K562 (cell line): ENCODE results near the gene GPNMB.

Experiments used
- MEF2A ChIP-seq: IDR thresholded peaks from 2 replicates; pipeline ENCODE4 v1.6.1; 2011; ENCODE audit warnings: low read depth, mild to moderate bottlenecking, low read length, moderate library complexity; ENCODE audit not compliant: control insufficient read depth
- NR3C1 ChIP-seq: sonication (generic); formaldehyde crosslinking; IDR thresholded peaks from 2 replicates; pipeline ENCODE4 v1.8.1; 2022; ENCODE audit warnings: missing genetic modification reagents
- RBBP5 ChIP-seq: fragments of 200-600 bp; sonication (generic); IDR thresholded peaks from 2 replicates; pipeline ENCODE4 v1.6.1; 2012; ENCODE audit warnings: borderline replicate concordance, mild to moderate bottlenecking, low read length, control low read depth, inconsistent platforms; ENCODE audit not compliant: insufficient read depth, poor library complexity, severe bottlenecking
- ZFP36 ChIP-seq: fragments of 150-350 bp; IDR thresholded peaks from 2 replicates; pipeline ENCODE4 v1.6.1; 2018; ENCODE audit warnings: low read length, low read depth; ENCODE audit not compliant: partially characterized antibody
- ZNF174 ChIP-seq: fragments of 250-450 bp; sonication (Bioruptor Pico); IDR thresholded peaks from 2 replicates; pipeline ENCODE4 v1.4.0; 2020; ENCODE audit warnings: mild to moderate bottlenecking
- TF ChIP-seq, protein P1 (sequence below): fragments of 450-650 bp; IDR thresholded peaks from 2 replicates; pipeline ENCODE4 v1.6.1; 2016; ENCODE audit warnings: low read depth, mild to moderate bottlenecking, moderate library complexity

DNA sequence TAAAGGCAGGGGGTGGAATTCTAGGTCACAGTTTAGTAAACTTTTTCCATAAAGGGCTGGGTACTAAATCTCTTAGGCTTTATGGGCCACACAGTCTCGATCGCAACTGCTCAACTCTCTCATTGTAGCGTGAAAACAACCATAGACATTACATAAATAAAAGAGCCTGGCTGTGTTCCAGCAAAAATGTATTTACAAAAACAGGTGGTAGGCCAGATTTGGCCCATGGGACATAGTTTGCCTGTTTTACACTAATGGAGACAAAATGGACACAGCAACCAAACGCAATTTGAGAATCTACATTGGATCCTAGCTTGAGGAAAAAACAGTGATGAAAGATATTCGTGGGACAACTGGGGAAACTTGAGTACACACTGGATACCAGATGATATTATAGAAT, 29.3 kb downstream of the GPNMB start:
- no peak for TF ChIP-seq RBBP5
- TF ChIP-seq ZNF174 (CRISPR knock-in tag), result no peak
- TF ChIP-seq, protein P1, sequence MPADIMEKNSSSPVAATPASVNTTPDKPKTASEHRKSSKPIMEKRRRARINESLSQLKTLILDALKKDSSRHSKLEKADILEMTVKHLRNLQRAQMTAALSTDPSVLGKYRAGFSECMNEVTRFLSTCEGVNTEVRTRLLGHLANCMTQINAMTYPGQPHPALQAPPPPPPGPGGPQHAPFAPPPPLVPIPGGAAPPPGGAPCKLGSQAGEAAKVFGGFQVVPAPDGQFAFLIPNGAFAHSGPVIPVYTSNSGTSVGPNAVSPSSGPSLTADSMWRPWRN, result no peak
- TF ChIP-seq ZFP36, result no peak
- TF ChIP-seq MEF2A, result no peak
- no peak for TF ChIP-seq NR3C1 (CRISPR knock-in tag)
